ENCODE measurements around the gene FAM120AOS.

- no peak for TF ChIP-seq CTCF (IDR thresholded peaks at IDR 0.05; ENCODE audit: low read length)
- no peak for TF ChIP-seq EZH2 (IDR thresholded peaks at IDR 0.05; ENCODE audit: borderline replicate concordance, low read length)
Observed at GRCh38 chr9:93419023-93419422, 34.4 kb downstream of the FAM120AOS start.

All from OCI-LY1 (cell line).